T-helper 22 cell (primary cell): ENCODE measurements around the gene NPY5R.

Experiments used
- DNase-seq: peaks from one replicate; pipeline ENCODE4 v3.0.0-alpha.2; 2020; ENCODE audit warnings: low read depth

NPY5R gene

DNA sequence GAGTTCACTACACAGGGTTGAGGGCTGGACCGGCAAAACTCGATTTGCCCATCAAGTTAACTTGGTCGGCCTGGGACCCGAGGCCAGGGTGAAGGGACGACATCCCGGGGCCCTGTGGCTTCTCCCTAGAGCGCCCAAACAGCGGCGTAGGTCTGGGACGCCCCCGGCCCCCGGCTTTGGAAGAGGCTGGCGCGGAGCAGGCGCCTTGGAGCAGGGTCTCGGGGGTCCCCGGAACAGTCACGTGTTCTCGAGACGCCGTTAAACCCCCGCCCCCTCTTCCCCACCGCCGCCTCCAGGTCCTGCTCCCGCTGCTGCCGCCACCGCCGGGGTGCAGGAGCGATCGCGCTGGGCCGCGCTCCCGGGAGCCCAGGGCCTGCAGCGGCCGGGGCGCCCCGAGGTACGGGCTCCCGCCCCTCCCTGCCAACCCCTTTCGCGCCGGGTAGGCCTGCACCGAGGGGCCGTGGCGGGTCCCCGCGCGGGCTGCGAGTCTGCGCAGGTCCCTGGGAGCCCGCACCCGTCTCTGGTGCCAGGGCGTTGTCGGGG lies at the start of gene NPY5R:
TSS of gene NPY5R (plus strand) at position 289 of the 543 bp plus-strand sequence. CDS start 6,382 bp downstream, outside the sequence.
- DNase-seq = no peak

DNA sequence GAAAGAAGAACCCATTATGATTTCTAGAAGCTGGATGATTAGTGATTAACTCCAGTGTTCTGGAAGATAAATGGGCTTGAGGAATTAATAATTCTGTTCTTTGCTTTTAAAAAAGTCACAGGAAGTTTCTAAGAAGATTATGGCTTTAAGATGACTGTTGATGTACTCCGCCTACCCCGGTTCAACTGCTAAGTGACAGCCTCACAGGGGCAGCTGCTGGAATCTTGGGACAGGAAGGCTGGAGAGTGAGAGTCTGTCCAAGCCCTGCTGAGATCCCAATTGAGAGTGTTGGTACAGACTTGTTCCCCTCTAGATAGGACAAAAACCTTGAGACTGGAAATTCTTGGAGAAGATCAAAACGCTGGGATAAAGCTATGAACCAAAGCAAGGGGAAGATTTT lies 48.6 kb upstream of the NPY5R start:
- no peak for DNase-seq

DNA sequence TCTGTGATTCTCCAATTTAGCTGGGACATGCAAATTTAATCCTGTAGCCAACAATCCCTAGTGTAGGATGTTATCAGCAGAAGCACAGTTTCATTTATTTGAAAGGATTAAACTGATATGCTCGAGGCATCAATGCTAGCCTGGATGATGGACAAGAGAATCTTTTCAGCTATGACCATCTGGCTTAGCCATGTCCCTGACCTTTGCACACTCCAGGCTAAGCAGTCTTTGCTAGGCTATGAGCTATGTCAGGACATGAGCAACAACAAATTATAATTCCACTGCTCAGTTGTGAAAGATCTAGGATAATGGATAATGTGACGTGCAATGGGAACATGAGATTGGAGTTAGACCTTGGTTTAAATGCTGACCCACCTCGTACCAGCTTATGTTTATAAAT lies 43.2 kb upstream of the NPY5R start:
- no peak for DNase-seq

DNA sequence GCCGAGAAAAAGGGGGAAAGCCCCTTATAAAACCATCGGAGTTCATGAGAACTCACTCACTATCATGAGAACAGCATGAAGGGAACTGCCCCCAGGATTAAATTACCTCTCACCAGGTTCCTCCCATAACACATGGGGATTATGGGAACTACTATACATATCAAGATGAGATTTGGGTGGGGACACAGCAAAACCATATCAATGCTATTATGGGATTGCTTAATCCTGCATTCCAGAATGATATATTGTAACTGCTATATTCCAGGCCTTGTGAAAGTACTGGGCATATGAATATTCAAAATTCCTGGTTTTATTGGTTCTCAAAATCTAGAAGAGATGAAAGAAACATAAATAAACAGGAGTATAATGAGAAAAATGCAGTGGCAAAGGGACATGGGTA lies 40.6 kb upstream of the NPY5R start:
- DNase-seq = no peak

DNA sequence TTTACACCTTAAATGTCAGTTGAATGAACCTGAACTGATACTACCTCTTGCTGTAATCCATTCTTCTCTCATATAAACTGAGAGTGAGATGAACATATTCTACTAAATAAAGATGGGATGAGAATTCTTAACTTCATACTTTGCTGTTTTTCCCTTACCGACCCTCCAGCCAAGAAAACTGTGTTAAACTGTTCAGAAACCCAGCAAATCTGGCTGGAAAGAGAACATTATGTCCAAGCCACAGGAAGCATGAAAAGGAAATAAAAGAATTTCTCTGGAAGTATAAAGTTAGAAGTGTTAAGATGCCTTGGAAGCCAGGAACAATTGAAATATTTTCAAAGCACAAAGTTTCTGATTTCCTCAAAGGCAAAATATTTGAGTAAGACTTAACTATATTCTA lies 34.2 kb upstream of the NPY5R start:
- DNase-seq = no peak

DNA sequence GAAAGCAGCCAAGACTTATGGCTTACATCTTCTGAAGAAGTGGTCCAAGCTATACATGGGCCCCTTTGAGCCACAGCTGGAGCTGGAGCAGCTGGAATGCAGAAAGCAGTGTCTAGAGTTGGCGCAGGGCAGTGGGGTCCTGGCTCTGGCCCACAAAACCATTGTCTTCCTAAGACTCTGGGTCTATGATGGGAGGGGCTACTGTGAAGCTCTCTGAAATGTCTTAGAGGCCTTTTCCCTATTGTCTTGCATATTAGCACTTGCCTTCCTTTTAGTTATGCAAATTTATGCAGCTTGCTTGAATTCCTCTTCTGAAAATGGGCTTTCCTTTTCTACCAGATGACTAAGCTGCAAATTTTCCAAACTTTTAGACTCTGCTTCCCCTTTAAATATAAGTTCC lies 26.6 kb upstream of the NPY5R start:
- DNase-seq = no peak

DNA sequence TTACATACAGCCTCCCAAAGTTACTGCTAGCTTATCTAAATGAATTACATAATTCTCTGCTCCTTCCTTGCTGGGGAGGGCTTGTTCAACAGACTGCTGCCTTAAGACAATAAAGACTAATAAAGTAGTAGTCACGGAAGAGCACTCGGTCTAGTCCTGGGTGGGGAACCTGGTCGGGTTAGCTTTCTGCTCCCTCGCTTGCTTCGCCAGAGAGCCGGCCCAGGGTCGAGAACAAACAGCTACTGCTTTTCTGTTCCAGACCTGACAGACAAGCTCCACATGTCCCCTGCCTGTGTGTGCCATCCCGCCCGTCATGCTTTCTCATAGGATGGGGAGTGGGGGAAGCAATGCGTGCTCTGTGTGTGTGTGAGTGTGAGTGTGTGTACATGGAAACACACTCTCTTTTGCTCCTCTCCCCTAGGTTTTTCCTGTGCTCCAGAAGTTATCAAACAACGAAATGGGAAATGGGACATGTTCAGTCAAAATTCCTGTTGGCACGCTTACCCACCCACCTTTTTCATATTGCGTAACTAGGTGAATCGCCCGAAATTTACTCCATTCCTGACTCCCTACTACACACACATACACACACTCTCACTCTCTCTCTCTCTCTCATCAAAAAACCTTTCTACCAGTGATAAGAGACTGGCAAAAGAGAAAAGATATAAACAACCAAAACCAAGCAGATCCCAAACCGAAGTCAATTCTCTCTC lies 12.6 kb upstream of the NPY5R start:
- DNase-seq = no peak

DNA sequence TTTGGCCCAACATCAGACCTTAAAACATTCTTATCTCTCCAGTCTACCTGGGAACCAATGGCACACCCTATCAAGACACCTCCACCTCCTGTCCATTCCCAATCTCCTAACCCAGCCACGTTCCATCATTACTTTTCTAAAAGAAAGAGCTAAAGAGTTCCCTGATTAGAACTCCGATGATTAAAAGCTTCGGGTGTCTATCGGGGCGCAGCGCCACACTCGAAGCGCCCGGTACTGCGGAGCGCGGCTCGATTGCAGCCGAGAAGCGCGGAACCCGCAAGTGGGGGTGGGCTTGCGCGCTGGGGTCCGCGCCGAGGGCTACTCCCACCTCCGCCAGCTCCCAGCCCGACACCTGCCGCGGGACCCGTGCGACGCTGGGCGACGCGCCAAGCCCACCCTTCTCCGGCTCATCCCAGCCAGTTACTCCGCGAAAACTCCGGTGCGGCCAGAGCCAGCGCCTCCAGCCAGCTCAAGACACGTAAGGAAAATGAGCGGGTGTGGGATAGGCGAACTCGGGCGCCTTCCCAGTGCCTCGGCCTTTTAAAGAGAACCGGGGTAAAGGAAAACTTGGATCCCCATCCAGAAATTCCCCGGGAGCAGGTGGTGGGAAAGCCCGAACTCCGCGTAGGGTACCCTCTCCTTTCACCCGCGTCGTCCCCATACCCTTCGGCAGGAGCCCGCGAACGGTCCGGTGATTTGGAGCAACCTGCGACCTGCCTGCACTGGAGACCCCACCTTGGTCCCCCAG lies 11.9 kb upstream of the NPY5R start:
- DNase-seq = no peak

DNA sequence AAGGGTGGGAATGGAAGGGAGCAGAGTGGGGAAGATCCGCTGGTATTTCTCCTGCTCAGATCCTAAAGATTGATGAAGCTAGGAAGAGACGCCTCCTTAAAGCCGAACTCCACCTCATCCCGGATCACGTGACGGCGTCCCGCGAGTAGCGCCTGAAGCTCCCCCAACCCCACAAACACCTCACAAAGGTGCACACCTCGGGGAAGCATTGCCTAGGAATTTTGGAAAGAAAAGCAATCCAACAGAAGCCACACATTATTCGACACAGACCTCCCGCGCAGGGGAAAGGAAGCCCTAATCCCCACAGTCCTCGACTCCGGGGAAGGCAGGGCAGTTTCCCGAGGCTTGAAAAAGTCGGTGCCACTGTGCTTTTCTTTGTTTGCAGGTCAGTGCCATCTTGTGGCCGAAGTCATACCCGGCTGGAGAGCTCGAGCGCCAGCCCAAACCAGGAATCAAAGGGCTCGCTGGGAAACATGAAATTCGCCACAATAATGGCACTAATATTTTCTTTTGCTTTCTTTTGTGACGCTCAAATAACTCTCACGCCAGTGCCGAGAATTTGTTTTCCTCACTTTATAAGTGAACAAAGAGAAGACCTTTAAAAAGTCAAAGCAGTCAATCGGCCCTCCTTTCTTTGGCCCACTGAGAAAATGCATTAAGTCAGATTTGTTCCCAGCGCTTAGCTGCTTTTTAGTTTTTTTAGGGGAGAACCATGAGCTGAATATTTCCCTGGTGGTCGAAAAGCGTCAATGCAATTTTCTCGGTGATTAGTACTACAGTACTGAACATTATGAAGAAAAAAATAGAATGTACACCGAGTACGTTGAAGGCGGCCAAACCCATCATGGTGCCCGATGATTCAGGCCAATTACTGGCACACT lies 10.9 kb upstream of the NPY5R start, which contains the start of gene NPY1R:
TSS of gene NPY1R (minus strand) at position 71 of the 881 bp plus-strand sequence. CDS start 6,042 bp downstream, outside the sequence.
- DNase-seq = no peak

DNA sequence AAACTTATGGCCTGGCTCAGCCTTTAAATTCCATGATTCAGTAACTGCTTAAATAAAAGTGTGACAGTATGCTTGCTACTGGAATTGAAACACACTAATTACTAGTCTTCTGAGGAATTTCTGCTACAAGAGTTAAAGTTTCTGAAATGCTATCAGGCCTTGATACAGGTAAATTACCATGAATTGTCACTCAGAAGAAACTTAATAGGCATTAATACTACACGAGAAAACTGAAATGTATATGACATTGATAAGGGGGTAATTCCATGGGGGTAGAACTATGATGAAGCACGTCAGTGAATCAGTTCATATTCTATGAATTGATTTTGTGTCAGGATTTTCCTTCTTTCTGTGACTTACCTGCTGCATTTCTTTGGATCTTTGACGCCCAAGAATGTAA lies 8.3 kb upstream of the NPY5R start:
- DNase-seq = no peak

DNA sequence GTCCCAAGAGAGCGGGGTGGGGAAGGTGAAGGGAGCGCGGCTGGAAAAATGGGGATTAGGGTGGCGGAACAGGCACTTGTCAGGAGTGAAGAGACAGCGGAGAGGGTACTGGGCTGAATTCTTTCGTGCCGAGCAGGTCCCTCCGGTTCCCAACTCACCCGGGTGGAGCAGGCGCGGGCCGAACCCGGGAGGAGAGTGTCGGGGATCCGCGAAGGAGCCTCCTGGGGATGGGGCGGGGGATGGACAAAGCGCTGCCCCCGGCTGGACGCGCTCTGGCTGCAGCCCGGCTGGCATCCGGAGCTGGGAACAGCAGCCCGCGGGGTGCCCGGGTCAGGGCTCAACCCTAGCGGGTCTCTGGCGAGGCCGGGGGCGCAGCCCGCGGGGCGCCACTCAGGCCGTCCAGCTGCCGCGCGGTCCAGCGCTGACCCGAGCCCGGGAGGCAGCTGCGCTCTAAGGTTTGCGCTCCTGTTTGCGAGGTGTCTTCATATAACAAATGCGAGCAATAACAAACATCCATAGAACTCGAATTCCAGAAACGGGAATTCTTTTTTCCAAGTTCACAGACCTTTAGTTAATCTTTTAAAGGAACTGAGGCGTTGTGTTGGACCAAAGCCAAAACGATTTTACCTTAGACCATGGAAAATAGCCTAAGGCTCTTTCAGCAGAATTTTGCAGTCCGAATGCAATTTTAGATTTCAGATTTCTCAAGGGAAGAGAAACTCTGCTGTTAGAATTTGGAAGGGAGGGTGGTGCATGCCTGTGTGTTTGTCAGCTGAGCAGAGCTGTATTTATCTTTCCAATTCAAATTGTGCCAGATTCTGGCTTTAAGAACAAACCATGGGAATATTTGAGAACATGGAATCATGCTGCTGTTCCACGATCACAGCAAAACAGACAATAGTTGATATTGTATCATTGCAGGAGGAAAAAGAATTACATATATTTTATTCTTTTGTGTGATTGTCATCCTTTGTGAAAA lies 744 bp downstream of the NPY5R start:
- no peak for DNase-seq

DNA sequence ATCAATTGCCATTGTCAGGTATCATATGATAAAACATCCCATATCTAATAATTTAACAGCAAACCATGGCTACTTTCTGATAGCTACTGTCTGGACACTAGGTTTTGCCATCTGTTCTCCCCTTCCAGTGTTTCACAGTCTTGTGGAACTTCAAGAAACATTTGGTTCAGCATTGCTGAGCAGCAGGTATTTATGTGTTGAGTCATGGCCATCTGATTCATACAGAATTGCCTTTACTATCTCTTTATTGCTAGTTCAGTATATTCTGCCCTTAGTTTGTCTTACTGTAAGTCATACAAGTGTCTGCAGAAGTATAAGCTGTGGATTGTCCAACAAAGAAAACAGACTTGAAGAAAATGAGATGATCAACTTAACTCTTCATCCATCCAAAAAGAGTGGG lies 7.0 kb downstream of the NPY5R start:
- no peak for DNase-seq

DNA sequence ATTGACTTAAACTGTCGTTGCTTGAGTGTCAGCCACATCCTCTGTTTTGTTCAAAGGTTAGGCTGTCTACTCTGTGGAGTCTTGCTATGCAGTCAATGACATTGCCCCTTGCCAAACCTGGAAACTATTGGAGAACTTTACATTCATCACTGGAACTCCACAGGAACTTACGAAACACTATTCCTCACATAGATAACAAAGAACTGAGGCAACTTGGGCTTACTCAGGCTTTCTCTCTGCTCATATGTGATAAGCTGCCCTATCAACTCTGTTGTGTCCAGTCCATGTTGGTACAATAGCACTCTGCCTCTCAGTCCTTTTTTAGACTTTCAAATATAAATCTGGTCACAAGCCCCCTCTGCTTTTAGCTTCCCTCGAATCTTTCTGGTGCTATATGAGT lies 9.4 kb downstream of the NPY5R start:
- no peak for DNase-seq

DNA sequence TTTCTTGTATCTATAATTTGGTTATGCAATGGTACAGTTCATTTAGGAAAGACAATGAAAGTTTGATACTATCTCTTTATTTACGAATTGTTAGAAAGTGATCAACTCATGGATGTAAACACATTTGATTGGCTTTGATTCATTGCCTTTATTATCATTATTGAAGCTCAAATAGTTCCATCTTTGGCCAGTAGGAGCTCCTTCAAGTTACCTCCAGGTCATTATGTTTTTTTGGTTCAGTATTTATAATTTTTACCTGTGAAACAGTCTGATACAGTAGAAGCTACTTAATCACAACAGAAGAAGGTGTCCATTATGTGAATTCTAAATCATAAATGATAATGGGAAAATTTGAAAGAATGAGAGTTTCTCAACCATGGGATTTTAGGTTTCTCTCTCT lies 12.4 kb downstream of the NPY5R start:
- DNase-seq = no peak

DNA sequence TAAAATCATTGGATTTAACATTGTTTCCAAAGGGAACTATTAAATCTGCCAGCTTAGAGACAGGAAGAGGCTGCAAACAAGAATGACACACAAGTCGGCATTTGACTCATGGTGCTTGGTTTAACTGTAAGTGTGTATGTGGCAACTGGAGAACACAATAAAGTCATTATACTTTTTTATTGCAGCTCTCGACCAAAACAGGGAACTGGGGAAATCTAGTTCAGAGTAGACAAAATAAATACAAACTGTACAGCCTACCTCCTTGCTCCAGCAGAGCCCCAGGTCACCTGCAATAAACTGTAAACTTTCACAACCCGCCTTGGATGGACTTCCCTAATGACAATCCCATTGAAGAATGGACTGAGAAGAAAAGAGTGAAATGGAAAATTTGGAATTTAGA lies 24.0 kb downstream of the NPY5R start:
- no peak for DNase-seq

DNA sequence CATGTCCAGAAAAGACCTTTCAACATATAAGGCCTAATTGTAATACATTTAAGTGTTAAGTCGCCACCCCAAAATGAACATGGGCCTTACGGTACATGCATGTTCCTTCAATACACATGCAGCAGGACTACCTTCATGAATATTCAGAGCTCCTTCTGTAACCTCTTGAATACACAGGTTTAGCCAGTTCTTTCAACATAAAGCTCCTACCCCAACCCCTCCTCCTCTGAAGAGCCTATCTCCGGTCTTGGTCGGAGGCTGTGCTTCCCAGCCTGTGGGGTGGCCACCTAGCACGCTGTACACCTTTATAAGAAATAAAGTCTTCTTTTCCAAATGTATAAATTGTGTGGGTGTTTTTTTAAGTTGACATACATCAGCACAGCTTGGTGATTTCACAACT lies 28.3 kb downstream of the NPY5R start:
- no peak for DNase-seq

DNA sequence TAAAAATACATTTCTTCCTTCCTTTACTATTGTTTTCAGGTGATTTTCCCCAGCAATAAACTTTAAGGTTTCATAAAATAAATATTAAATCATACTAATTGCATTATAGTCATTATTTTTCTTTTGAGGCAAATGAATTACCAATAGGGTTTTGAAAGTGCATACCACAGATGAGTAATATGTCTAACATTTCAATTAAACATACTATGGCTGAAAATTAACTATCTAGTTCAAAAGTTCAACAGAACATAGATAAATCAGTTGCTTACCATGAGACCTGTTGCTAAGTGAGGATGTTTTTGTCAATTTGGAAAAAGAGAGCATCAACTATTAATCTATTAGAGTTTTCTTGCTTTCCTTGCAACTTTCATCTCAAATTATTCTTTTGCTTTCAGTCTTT lies 35.0 kb downstream of the NPY5R start:
- DNase-seq = no peak

DNA sequence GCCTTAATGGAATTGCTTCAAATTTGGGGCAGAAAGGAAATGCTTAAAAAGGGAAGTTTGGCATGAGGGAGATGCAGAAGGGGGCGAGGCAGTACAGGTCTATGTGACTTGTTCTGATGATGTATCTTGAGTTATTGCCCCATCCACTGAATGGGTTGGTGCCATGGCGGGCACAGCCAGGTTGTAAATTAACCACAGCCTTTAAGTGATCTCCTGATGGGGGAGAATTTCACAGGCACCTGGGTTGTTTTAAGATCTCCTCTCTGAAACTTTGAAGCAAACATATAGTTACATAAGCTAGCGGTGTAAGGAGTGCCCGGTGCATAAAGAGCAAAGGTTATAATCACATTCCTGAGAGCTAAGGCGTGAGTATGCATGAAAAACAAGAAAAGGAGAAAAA lies 37.0 kb downstream of the NPY5R start:
- DNase-seq = no peak

DNA sequence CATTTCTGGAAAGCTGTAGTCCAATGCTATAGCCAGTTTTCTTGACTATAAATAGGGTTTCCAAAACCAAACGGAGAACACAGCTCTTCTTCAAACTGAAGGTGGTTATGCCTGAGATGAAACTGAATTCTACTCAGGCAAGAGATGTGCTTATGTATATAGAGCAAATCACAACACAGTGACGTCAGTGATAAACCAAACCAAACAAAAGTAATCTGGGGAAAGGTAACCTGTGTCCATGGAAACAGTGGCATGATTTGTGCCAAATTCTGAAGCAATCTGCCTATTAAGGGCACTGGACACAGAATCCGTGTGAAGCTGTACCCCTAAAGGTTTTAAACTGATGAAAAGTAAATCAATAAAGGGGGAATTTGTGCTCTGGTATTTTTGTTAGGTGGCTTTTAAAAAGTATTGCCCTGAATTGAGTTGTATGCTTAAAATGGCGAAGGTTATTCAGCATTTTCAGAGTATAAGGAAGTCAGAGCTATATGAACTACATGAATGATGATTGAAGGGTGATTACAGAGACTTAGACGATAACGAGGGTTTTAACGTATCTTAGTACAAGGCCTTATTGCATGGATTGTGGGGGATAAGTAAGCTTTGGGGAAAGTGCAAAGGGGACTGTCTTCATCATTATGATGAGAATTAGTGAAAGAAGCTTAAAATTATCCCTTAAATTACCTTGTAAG lies 38.6 kb downstream of the NPY5R start:
- DNase-seq = no peak

DNA sequence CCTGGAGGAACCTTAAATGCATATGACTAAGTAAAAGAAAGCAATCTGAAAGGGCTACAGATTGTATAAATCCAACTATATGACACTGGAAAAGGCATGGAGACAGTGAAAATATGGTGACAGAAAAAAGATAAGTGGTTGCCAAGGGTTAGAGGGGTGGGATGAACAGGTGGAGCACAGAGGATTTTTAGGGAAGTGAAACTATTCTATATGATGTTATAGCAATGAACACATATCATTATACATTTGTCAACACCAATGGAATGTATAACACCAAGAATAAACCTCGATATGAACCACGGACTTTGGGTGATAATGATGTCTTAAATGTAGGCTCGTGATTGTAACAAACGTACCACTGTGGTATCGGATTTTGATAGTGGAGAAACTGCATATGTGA lies 40.7 kb downstream of the NPY5R start:
- no peak for DNase-seq

DNA sequence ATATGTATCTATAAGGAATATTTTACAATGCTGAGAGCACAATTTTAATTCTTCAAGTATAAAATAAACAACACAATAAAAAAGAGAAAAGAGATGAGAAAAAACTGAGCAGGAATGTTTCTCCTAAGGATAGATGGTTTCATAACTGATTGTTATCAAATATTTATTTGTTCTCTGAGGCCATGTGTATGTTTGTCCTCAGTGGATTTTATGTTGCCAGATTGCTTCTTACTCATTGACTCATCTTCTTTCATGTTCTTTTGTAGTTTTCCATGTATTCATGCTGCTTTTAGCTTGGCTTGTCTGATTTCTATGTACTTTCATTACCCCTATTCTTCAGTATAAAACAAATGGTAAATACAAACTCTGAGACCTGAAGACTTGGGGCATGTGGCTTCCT lies 41.2 kb downstream of the NPY5R start:
- DNase-seq = no peak
